SU-DHL-6 (cell line): Measurements from ENCODE around the gene PMEPA1.

Experiments used
- H2AFZ ChIP-seq: fragments of 200-600 bp; sonication (generic); 2 replicates; pipeline ENCODE4 v1.6.1; 2014; ENCODE audit warnings: low read depth, mild to moderate bottlenecking, moderate library complexity, mixed read lengths, antibody characterized with exemption, low read length; ENCODE audit not compliant: severe bottlenecking
- H3F3A ChIP-seq: fragments of 200-600 bp; shearing (Covaris generic); 2 replicates; pipeline ENCODE4 v1.6.0; 2016; ENCODE audit warnings: antibody characterized with exemption, mild to moderate bottlenecking; ENCODE audit not compliant: insufficient read depth
- H3K27ac ChIP-seq: fragments of 200-600 bp; sonication (generic); 2 replicates; pipeline ENCODE4 v1.5.1; 2016; ENCODE audit warnings: low read depth, mild to moderate bottlenecking, low read length, moderate library complexity, mixed read lengths
- H3K27me3 ChIP-seq: fragments of 200-600 bp; sonication (generic), shearing (Covaris generic); 2 replicates; pipeline ENCODE4 v1.6.0; 2014; ENCODE audit warnings: mild to moderate bottlenecking, low read length
- H3K36me3 ChIP-seq: fragments of 200-600 bp; sonication (generic); 2 replicates; pipeline ENCODE4 v1.6.1; 2014; ENCODE audit warnings: mild to moderate bottlenecking, low read length, mixed read lengths
- H3K4me2 ChIP-seq: fragments of 300-600, 200-600 bp; shearing (Covaris generic), sonication (generic); 2 replicates; pipeline ENCODE4 v1.6.0; 2014; ENCODE audit warnings: low read length, low read depth, mild to moderate bottlenecking; ENCODE audit not compliant: poor library complexity, severe bottlenecking
- H3K4me3 ChIP-seq: fragments of 200-600 bp; sonication (generic); 2 replicates; pipeline ENCODE4 v1.5.1; 2014; ENCODE audit warnings: antibody characterized with exemption, low read length, mild to moderate bottlenecking, mixed read lengths; ENCODE audit not compliant: insufficient read depth, poor library complexity, severe bottlenecking
- H3K79me2 ChIP-seq: fragments of 200-600 bp; sonication (generic); 2 replicates; pipeline ENCODE4 v1.6.1; 2014; ENCODE audit warnings: mild to moderate bottlenecking, low read length, moderate library complexity; ENCODE audit not compliant: insufficient read depth
- H3K9ac ChIP-seq: fragments of 200-600 bp; sonication (generic); 2 replicates; pipeline ENCODE4 v1.7.0; 2014; ENCODE audit warnings: mild to moderate bottlenecking, low read length
- H3K9me2 ChIP-seq: fragments of 200-600 bp; sonication (generic); replicated peaks from 2 replicates; pipeline ENCODE4 v1.6.1; 2014; ENCODE audit warnings: low read length; ENCODE audit not compliant: insufficient read depth
- H3K9me3 ChIP-seq: fragments of 200-600 bp; sonication (generic); 2 replicates; pipeline ENCODE4 v1.6.1; 2014; ENCODE audit warnings: low read length, mixed read lengths; ENCODE audit not compliant: insufficient read depth
- H4K20me1 ChIP-seq: fragments of 200-600 bp; sonication (generic); 2 replicates; pipeline ENCODE4 v1.6.1; 2014; ENCODE audit warnings: low read depth, mild to moderate bottlenecking, antibody characterized with exemption, low read length, moderate library complexity, mixed read lengths
- CTCF ChIP-seq: fragments of 200-600 bp; sonication (generic); IDR thresholded peaks from one replicate; pipeline ENCODE4 v1.5.1; 2017; ENCODE audit warnings: antibody characterized with exemption, mild to moderate bottlenecking, low read length, moderate library complexity; ENCODE audit not compliant: insufficient read depth, poor library complexity, severe bottlenecking
- EZH2phosphoT487 ChIP-seq: fragments of 200-600 bp; sonication (generic), shearing (Covaris generic); conservative IDR thresholded peaks from 2 replicates; pipeline ENCODE4 v1.6.1; 2018; ENCODE audit warnings: mild to moderate bottlenecking, antibody characterized with exemption, low read length, moderate library complexity, mixed read lengths

The PMEPA1 gene

GRCh38 chr20:57601737-57602136 lies 108.1 kb downstream of the PMEPA1 start:
- no peaks in the 10 kb centered on the region for H3K9me3 ChIP-seq
- no peaks in the 10 kb centered on the region for H3K27me3 ChIP-seq
- no peak overlapping the region for H2AFZ ChIP-seq
- no peaks in the 10 kb centered on the region for H4K20me1 ChIP-seq
- no peak overlapping the region for H3K9ac ChIP-seq
- no peaks in the 10 kb centered on the region for H3K79me2 ChIP-seq
- no peak overlapping the region for H3K4me2 ChIP-seq
- no peak overlapping the region for H3K27ac ChIP-seq
- no peak overlapping the region for H3K4me3 ChIP-seq
- H3F3A ChIP-seq, result no peaks in the 10 kb centered on the region
- TF ChIP-seq CTCF (no peak), EZH2phosphoT487 (no peak)
- no peaks in the 10 kb centered on the region for H3K9me2 ChIP-seq
- no peaks in the 10 kb centered on the region for H3K36me3 ChIP-seq

GRCh38 chr20:57601211-57601570 lies 108.6 kb downstream of the PMEPA1 start:
- Histone ChIP-seq H3K79me2 (no peaks in the 10 kb centered on the region), H3K9me2 (no peaks in the 10 kb centered on the region), H4K20me1 (no peaks in the 10 kb centered on the region), H3F3A (no peaks in the 10 kb centered on the region), H3K4me3 (no peak overlapping the region), H3K9me3 (no peaks in the 10 kb centered on the region), H3K4me2 (no peak overlapping the region), H3K36me3 (no peaks in the 10 kb centered on the region), H3K27ac (no peak overlapping the region), H2AFZ (no peak overlapping the region), H3K9ac (no peak overlapping the region), H3K27me3 (no peaks in the 10 kb centered on the region)
- TF ChIP-seq CTCF (no peak), EZH2phosphoT487 (no peak)

- Histone ChIP-seq H3K36me3 (no peaks in the 10 kb centered on the region), H3K4me3 (no peak overlapping the region), H4K20me1 (no peaks in the 10 kb centered on the region), H3K9me2 (no peaks in the 10 kb centered on the region), H3K79me2 (no peaks in the 10 kb centered on the region), H3K4me2 (no peak overlapping the region), H3K27ac (no peak overlapping the region), H2AFZ (no peak overlapping the region), H3K9ac (no peak overlapping the region), H3F3A (no peaks in the 10 kb centered on the region), H3K27me3 (no peaks in the 10 kb centered on the region), H3K9me3 (no peaks in the 10 kb centered on the region)
- TF ChIP-seq EZH2phosphoT487 (no peak), CTCF (no peak)
Measured at GRCh38 chr20:57600320-57601210, 109.2 kb downstream of the PMEPA1 start.
